ENCODE results near the gene ARHGEF10L. TPM values are rescaled to one million over a fixed set of nuclear protein-coding genes. Genes with fewer than 3 reads are reported as not detected.

ARHGEF10L gene
- polyA plus RNA-seq, 1 donor (not counting 4 experiments of a cell fraction or from before 2014, with no cell fraction given), result 2.4 TPM

DNA sequence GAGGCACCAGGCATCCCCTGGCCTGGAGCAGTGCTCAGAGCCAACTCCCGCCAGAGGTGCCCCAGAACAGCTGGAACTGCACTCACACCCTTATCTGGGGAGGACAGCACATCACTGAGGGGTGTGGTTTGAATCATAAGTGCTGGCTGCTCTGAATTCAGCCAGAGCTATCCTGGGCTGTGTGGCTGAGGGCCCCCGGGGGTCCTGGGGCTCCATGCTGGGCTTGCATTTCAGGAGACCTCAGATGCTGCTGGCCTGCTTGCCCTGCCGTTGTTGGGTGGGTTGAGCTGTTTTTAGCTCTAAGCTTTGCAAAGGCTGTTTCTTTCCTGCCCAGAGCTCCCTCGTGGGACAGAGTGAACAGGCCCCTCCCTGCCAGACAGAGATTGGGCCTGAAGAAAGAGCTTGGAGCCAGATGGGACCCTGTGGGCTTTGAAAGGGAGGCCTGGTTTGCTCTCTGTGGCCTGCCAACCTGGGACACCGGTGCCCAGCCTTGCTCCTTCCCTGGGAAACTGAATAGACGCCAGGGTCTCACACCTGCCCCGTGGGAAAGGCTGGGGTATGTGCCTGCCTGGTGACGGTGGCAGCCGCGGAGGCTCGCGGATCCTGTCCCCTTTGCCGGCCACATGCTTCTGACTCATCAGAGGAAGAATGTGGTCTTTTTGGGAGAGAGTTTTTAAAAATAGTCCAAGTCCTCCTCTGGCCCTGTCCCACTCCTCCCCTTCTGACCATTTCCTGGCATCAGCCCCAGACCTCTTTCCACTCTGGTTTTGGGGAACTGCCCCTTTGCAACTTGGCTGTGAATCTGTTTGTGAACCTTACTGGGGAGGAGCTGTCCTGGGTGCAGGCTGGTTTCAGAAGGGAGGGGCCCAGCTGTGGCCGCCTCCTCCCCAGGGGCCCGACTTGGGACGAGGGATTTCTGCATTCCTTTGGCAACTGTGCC lies 30.0 kb downstream of the ARHGEF10L start:
- H3K4me1 ChIP-seq (ENCODE audit: control insufficient read depth, extremely low read depth, insufficient read depth, low read length), result peaks cover 9% of the 10 kb centered on the region
- H3K9me3 ChIP-seq (ENCODE audit: control insufficient read depth, low read depth, low read length), result no peaks in the 10 kb centered on the region
- no peaks in the 10 kb centered on the region for H3K9me1 ChIP-seq (ENCODE audit: control insufficient read depth, extremely low read depth, insufficient read depth, low read length)
- no peak overlapping the region for H2AFZ ChIP-seq (ENCODE audit: control insufficient read depth, low read length)
- H3K27ac ChIP-seq (ENCODE audit: control insufficient read depth, insufficient read depth, low read length), result no peak overlapping the region
- dilution Hi-C loops (cut with MboI; ENCODE audit: extremely low pct_ligation_motif_present, low sequenced_read_pairs), result no loop called here
- no peaks in the 10 kb centered on the region for H3K27me3 ChIP-seq (ENCODE audit: control insufficient read depth, extremely low read depth, insufficient read depth, low read length)
- H3K4me2 ChIP-seq (ENCODE audit: control insufficient read depth, extremely low read depth, insufficient read depth, low read depth, low read length), result peak overlapping the region; percentile 25
- TF ChIP-seq, protein P1, sequence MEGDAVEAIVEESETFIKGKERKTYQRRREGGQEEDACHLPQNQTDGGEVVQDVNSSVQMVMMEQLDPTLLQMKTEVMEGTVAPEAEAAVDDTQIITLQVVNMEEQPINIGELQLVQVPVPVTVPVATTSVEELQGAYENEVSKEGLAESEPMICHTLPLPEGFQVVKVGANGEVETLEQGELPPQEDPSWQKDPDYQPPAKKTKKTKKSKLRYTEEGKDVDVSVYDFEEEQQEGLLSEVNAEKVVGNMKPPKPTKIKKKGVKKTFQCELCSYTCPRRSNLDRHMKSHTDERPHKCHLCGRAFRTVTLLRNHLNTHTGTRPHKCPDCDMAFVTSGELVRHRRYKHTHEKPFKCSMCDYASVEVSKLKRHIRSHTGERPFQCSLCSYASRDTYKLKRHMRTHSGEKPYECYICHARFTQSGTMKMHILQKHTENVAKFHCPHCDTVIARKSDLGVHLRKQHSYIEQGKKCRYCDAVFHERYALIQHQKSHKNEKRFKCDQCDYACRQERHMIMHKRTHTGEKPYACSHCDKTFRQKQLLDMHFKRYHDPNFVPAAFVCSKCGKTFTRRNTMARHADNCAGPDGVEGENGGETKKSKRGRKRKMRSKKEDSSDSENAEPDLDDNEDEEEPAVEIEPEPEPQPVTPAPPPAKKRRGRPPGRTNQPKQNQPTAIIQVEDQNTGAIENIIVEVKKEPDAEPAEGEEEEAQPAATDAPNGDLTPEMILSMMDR (optimal IDR thresholded peaks at IDR 0.05 in 1 of 3, IDR thresholded peaks at IDR 0.05 in 1 of 3, conservative IDR thresholded peaks at IDR 0.05 in 1 of 3; ENCODE audit: extremely low read depth in 1 of 3, insufficient read depth in 2 of 3, low read length in 3 of 3), result no peak
- no peak for TF ChIP-seq EZH2 (IDR thresholded peaks at IDR 0.05; ENCODE audit: low read length)
- FAIRE-seq (peak; percentile 36), DNase-seq (ENCODE audit: low read depth, low spot score) (no peak)
- no peaks in the 10 kb centered on the region for H3K36me3 ChIP-seq (ENCODE audit: control insufficient read depth in 2 of 2, extremely low read depth in 1 of 2, insufficient read depth in 2 of 2, low read length in 2 of 2)
- no peak overlapping the region for H3K4me3 ChIP-seq (ENCODE audit: control insufficient read depth in 2 of 3, extremely low read depth in 1 of 3, insufficient read depth in 2 of 3, low read depth in 1 of 3, low read length in 3 of 3)
- no peaks in the 10 kb centered on the region for H3K79me2 ChIP-seq (ENCODE audit: control insufficient read depth, insufficient read depth, low read length)
- no peaks in the 10 kb centered on the region for H4K20me1 ChIP-seq (ENCODE audit: control insufficient read depth, extremely low read depth, insufficient read depth, low read length)
- H3K9ac ChIP-seq (ENCODE audit: control insufficient read depth, extremely low read depth, insufficient read depth, low read length), result peak overlapping the region; percentile 8

DNA sequence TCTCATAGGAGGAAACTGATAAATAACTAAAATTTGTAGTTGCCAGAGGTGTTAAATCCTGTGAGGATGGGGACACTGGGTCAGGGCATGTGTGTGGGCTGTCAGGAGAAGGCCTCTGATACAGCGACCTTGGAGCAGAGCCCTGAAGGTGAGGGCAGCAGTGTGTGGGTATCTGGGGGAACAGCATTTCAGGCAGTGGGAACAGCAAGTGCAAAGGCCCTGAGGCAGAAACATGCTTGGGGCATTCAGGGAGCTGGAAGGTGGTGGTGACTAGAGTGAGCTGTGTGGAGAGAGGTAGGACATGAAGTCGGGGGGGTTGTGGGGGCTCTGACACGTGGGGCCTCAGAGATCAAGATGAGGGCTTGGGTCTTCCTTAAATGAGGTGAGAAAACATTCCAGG lies 30.7 kb downstream of the ARHGEF10L start:
- DNase-seq (ENCODE audit: low read depth, low spot score) (no peak), FAIRE-seq (no peak)
- H3K9me1 ChIP-seq (ENCODE audit: control insufficient read depth, extremely low read depth, insufficient read depth, low read length), result no peaks in the 10 kb centered on the region
- H3K4me3 ChIP-seq (ENCODE audit: control insufficient read depth in 2 of 3, extremely low read depth in 1 of 3, insufficient read depth in 2 of 3, low read depth in 1 of 3, low read length in 3 of 3), result no peak overlapping the region
- H3K36me3 ChIP-seq (ENCODE audit: control insufficient read depth in 2 of 2, extremely low read depth in 1 of 2, insufficient read depth in 2 of 2, low read length in 2 of 2), result no peaks in the 10 kb centered on the region
- H3K4me1 ChIP-seq (ENCODE audit: control insufficient read depth, extremely low read depth, insufficient read depth, low read length), result peaks cover 9% of the 10 kb centered on the region
- no peaks in the 10 kb centered on the region for H3K9me3 ChIP-seq (ENCODE audit: control insufficient read depth, low read depth, low read length)
- H3K27me3 ChIP-seq (ENCODE audit: control insufficient read depth, extremely low read depth, insufficient read depth, low read length), result no peaks in the 10 kb centered on the region
- no peak overlapping the region for H3K9ac ChIP-seq (ENCODE audit: control insufficient read depth, extremely low read depth, insufficient read depth, low read length)
- H4K20me1 ChIP-seq (ENCODE audit: control insufficient read depth, extremely low read depth, insufficient read depth, low read length), result no peaks in the 10 kb centered on the region
- TF ChIP-seq EZH2 (IDR thresholded peaks at IDR 0.05; ENCODE audit: low read length), result no peak
- TF ChIP-seq, protein P1 (optimal IDR thresholded peaks at IDR 0.05 in 1 of 3, IDR thresholded peaks at IDR 0.05 in 1 of 3, conservative IDR thresholded peaks at IDR 0.05 in 1 of 3; ENCODE audit: extremely low read depth in 1 of 3, insufficient read depth in 2 of 3, low read length in 3 of 3), result no peak
- dilution Hi-C loops (cut with MboI; ENCODE audit: extremely low pct_ligation_motif_present, low sequenced_read_pairs), result no loop called here
- H3K79me2 ChIP-seq (ENCODE audit: control insufficient read depth, insufficient read depth, low read length), result no peaks in the 10 kb centered on the region
- H3K27ac ChIP-seq (ENCODE audit: control insufficient read depth, insufficient read depth, low read length), result no peak overlapping the region
- H2AFZ ChIP-seq (ENCODE audit: control insufficient read depth, low read length), result no peak overlapping the region
- no peak overlapping the region for H3K4me2 ChIP-seq (ENCODE audit: control insufficient read depth, extremely low read depth, insufficient read depth, low read depth, low read length)

All from keratinocyte (primary cell).